Neutrophil (primary cell): ENCODE measurements around the gene DAB2IP.

Experiments used
- H3K27ac ChIP-seq: fragments of 200-600 bp; sonication (generic); 2 replicates; pipeline ENCODE4 v1.5.1; 2016; ENCODE audit warnings: mild to moderate bottlenecking, moderate library complexity
- H3K27me3 ChIP-seq: fragments of 200-600 bp; sonication (generic); 2 replicates; pipeline ENCODE4 v1.6.0; 2016; ENCODE audit warnings: mild to moderate bottlenecking
- H3K36me3 ChIP-seq: fragments of 200-600 bp; sonication (generic); 2 replicates; pipeline ENCODE4 v1.5.1; 2017
- H3K4me1 ChIP-seq, 2 experiments: fragments of 200-600 bp in 1 of 2; sonication (generic) in 1 of 2; 1 replicate in 1 of 2; 2 replicates in 1 of 2; pipeline versions ENCODE4 v1.5.1 to v1.6.1; 2013 to 2016; ENCODE audit warnings: low read depth in 1 of 2, low read length in 1 of 2, mild to moderate bottlenecking in 1 of 2, moderate library complexity in 1 of 2; ENCODE audit not compliant: control insufficient read depth in 1 of 2, insufficient read depth in 1 of 2
- H3K4me3 ChIP-seq, 2 experiments: fragments of 200-600 bp in 1 of 2; sonication (generic) in 1 of 2; 1 replicate in 1 of 2; 2 replicates in 1 of 2; pipeline ENCODE4 v1.5.1; 2013 to 2016; ENCODE audit warnings: low read depth in 1 of 2, low read length in 1 of 2, mild to moderate bottlenecking in 1 of 2, moderate library complexity in 1 of 2
- H3K9me3 ChIP-seq: fragments of 200-600 bp; sonication (generic); 2 replicates; pipeline ENCODE4 v1.5.1; 2016
- TF ChIP-seq, protein P1 (sequence below): fragments of 200-600 bp; sonication (generic); IDR thresholded peaks from 2 replicates; pipeline ENCODE4 v1.5.1; 2016; ENCODE audit warnings: antibody characterized with exemption

Gene DAB2IP

DNA sequence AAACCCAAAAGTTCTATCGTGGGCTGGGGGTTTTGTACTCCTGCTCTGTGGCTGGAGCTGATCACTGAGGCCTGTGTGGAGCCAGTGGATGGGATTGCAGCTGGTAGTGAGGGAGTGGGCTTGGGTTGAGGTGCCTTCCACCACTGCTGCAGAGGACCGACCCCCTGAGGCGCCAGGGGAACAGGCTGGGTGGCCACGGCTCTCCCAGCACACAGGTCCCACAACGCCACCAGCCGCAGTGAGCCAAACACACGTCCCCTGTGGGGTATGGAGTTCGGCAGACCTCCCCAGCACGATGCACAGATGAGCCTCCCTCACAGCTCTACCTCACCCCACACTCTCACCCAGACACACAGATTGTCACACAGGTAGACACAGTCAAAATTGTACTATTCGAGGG is 109.1 kb downstream of the DAB2IP start:
- Histone ChIP-seq H3K36me3 (no peaks in the 10 kb centered on the region), H3K4me1 (no peaks in the 10 kb centered on the region), H3K9me3 (no peaks in the 10 kb centered on the region), H3K4me3 (no peak overlapping the region), H3K27ac (no peak overlapping the region), H3K27me3 (no peaks in the 10 kb centered on the region)
- TF ChIP-seq, protein P1, sequence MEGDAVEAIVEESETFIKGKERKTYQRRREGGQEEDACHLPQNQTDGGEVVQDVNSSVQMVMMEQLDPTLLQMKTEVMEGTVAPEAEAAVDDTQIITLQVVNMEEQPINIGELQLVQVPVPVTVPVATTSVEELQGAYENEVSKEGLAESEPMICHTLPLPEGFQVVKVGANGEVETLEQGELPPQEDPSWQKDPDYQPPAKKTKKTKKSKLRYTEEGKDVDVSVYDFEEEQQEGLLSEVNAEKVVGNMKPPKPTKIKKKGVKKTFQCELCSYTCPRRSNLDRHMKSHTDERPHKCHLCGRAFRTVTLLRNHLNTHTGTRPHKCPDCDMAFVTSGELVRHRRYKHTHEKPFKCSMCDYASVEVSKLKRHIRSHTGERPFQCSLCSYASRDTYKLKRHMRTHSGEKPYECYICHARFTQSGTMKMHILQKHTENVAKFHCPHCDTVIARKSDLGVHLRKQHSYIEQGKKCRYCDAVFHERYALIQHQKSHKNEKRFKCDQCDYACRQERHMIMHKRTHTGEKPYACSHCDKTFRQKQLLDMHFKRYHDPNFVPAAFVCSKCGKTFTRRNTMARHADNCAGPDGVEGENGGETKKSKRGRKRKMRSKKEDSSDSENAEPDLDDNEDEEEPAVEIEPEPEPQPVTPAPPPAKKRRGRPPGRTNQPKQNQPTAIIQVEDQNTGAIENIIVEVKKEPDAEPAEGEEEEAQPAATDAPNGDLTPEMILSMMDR = no peak

DNA sequence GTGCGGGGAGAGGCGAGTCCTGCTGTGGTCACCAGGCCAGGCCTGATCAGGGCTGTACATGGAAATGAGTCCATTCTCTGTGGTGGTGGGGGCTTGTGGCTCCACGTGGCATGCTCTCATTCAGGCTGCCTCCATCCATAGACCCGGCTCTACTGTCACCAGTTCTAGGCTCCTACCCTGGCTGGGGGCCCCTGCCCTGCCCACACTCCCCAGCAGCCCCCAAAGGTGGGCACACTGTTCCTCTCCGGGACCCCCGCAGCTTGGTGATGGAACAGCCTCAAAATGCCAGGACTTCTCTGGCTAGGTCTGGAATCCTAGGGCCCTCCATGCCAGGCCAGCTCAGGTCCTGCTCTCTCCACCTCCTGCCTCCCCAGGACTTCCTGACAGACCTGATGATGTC is 111.7 kb downstream of the DAB2IP start:
- no peaks in the 10 kb centered on the region for H3K27me3 ChIP-seq
- no peak overlapping the region for H3K4me3 ChIP-seq
- H3K9me3 ChIP-seq = no peaks in the 10 kb centered on the region
- TF ChIP-seq, protein P1 = no peak
- no peak overlapping the region for H3K27ac ChIP-seq
- H3K36me3 ChIP-seq = no peaks in the 10 kb centered on the region
- H3K4me1 ChIP-seq = no peaks in the 10 kb centered on the region

DNA sequence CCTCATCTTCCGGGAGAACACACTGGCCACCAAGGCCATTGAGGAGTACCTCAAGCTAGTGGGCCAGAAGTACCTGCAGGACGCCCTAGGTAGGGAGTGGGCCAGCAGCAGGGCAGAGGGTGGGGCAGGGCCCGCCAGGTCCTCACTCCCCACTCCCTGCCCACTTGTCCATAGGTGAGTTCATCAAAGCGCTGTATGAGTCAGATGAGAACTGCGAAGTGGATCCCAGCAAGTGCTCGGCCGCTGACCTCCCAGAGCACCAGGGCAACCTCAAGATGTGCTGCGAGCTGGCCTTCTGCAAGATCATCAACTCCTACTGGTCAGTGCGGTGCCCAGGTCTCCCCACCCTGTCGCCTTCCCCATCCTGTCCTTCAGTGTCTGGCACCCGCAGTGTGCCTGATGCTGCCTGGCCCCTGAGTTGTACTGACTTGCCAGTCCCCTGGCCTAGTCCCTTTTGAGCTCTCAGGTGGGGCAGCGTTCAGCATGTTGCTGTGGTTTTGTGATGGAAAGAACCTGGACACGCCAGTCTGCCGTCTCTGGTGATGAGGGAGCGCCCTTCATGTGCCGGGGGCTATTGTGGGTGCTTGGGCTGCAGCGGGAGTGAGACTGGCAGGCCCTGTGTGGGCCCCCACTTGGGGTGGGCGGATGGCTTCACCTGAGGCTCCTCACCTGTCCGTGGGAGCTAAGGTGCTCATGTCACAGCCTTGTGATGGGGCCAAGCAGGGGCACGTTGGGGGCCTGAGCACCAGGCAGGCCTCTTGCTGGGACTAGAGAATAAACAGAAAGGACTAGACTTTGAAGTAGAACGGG is 112.3 kb downstream of the DAB2IP start:
- no peaks in the 10 kb centered on the region for H3K4me1 ChIP-seq
- no peaks in the 10 kb centered on the region for H3K9me3 ChIP-seq
- H3K27ac ChIP-seq = no peak overlapping the region
- H3K36me3 ChIP-seq = no peaks in the 10 kb centered on the region
- H3K27me3 ChIP-seq = no peaks in the 10 kb centered on the region
- TF ChIP-seq, protein P1 = no peak
- no peak overlapping the region for H3K4me3 ChIP-seq

DNA sequence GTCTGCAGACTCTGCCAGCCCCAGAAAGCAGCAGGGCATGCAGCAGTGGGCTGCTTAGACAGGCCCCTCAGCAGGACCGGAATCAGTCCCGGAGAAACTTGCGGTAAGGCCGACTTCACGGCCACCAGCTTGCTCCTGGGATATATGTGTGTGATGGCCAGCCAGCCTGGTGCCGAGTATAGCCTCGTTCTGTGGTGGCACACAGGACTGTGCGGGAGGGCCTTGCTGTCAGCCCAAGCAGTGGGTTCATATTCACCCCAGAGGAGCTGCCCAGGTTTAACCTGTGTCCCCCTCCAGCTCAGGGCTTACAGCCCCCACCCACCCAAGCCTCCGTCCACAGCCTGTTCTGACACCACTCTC is 112.9 kb downstream of the DAB2IP start:
- Histone ChIP-seq H3K36me3 (no peaks in the 10 kb centered on the region), H3K27ac (no peak overlapping the region), H3K4me3 (no peak overlapping the region), H3K9me3 (no peaks in the 10 kb centered on the region), H3K27me3 (no peaks in the 10 kb centered on the region), H3K4me1 (no peaks in the 10 kb centered on the region)
- TF ChIP-seq, protein P1 = no peak

DNA sequence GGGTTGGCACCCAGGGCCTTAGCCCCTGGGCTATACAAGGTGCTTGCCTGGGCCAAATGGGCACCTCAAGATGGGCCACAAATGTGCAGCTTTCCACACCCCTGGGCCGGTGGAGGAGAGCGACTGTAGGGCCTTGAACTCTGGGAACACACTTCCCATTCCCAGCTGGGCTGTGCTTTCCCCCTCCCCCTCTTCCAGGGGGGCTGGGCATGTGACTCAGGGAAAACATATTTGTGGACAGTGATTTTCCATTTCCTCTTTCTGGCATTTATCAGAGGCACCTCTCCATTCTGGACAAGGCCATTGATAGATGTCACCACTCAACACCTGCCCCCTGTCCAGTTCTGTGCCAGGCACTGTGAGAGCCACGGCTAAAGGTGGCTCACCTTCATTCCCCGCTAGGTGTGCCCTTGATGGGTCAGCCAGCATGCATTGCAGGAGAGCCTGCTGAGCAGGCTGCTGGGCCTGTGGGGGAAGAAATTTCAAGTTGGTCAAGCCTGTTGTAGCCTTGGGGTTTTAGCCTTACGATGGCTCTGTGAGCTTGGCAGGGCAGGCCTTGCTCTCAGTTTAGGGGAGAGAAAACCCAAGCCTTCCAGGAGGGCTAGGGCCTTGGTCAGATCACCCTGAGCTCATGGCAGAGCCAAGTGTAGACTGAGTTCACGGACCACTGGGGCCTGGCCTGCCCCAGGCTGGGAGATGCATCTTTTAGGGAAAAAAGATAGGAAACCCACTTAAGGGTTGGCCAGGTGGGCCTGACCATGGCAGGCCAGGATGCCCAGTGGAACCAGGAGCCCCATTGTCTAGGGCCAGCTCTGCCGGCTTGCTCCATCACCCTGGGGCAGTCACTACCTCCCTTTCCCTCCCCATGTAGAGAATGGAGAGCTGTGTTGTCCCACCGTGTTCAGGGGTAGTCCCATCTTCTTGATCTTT is 113.9 kb downstream of the DAB2IP start:
- TF ChIP-seq, protein P1 = no peak
- no peaks in the 10 kb centered on the region for H3K36me3 ChIP-seq
- H3K9me3 ChIP-seq = no peaks in the 10 kb centered on the region
- H3K27me3 ChIP-seq = no peaks in the 10 kb centered on the region
- no peak overlapping the region for H3K4me3 ChIP-seq
- no peak overlapping the region for H3K27ac ChIP-seq
- H3K4me1 ChIP-seq = no peaks in the 10 kb centered on the region
